COLO829 (cell line): ENCODE measurements around the gene FAM236B.
"Not testable (repeated sequence)": the region's sequence is repeated elsewhere in the genome, so short reads cannot be mapped to it uniquely, and the experiment has no call there.

Experiments used
- DNase-seq: peaks from one replicate; pipeline ENCODE4 v3.0.0; 2012; ENCODE audit warnings: low spot score

FAM236B gene

GRCh38 chrX:72782560-72782959 is at the start of gene FAM236B:
Gene FAM236B (minus strand): TSS chrX:72782660. CDS start chrX:72782560, 100 bp downstream.
- not testable (repeated sequence) for DNase-seq

- DNase-seq: not testable (repeated sequence)
These were observed 48.2 kb upstream of the FAM236B start for GRCh38 chrX:72830701-72831100.

GRCh38 chrX:72808110-72808509 is 25.6 kb upstream of the FAM236B start, which contains the start of gene FAM236D:
Gene FAM236D (minus strand): TSS chrX:72808210. CDS start chrX:72808110, 100 bp downstream.
- DNase-seq: not testable (repeated sequence)

- DNase-seq: not testable (repeated sequence)
These were observed 7.9 kb upstream of the FAM236B start for GRCh38 chrX:72790390-72790789.

- DNase-seq: not testable (repeated sequence)
These were observed 5.7 kb upstream of the FAM236B start for GRCh38 chrX:72788142-72788541.

- DNase-seq: not testable (repeated sequence)
These were observed 1.5 kb upstream of the FAM236B start for GRCh38 chrX:72783964-72784363.

GRCh38 chrX:72783365-72783936 is 991 bp upstream of the FAM236B start:
- not testable (repeated sequence) for DNase-seq

- DNase-seq: not testable (repeated sequence)
These were observed 4.3 kb downstream of the FAM236B start for GRCh38 chrX:72778146-72778545.

GRCh38 chrX:72777467-72777790 is 5.0 kb downstream of the FAM236B start:
- DNase-seq: not testable (repeated sequence)

GRCh38 chrX:72776653-72777466 is 5.6 kb downstream of the FAM236B start, which contains the start of gene DMRTC1B:
Gene DMRTC1B (plus strand): TSS chrX:72776890. CDS start chrX:72845136, 68,246 bp downstream.
- DNase-seq: not testable (repeated sequence)

- DNase-seq: not testable (repeated sequence)
These were observed 22.0 kb downstream of the FAM236B start for GRCh38 chrX:72760454-72760853.

- DNase-seq: not testable (repeated sequence)
These were observed 33.9 kb downstream of the FAM236B start for GRCh38 chrX:72748545-72748944.

GRCh38 chrX:72745546-72745945 is 36.9 kb downstream of the FAM236B start:
- not testable (repeated sequence) for DNase-seq

GRCh38 chrX:72735561-72735960 is 46.9 kb downstream of the FAM236B start:
- DNase-seq: no peak

- not testable (repeated sequence) for DNase-seq
These were observed 48.8 kb downstream of the FAM236B start for GRCh38 chrX:72733636-72734035.
